HepG2 (cell line): Measurements from ENCODE around the gene OR5W2.

Experiments
- EZH2 ChIP-seq: conservative IDR thresholded peaks from 2 replicates; pipeline ENCODE4 v1.6.1; 2012; ENCODE audit warnings: mild to moderate bottlenecking, low read depth, low read length, moderate library complexity
- GTF2F1 ChIP-seq: fragments of 150-350 bp; IDR thresholded peaks from 2 replicates; pipeline ENCODE4 v1.6.1; 2014; ENCODE audit warnings: low read length
- POLR2A ChIP-seq, 2 experiments: IDR thresholded peaks; 2 replicates each; pipeline ENCODE4 v1.6.1; 2011; ENCODE audit warnings: low read depth in 2 of 2, low read length in 2 of 2, mild to moderate bottlenecking in 1 of 2, moderate library complexity in 1 of 2; ENCODE audit not compliant: insufficient read depth in 1 of 2
- TAF1 ChIP-seq: sonication (generic); formaldehyde crosslinking; IDR thresholded peaks from 2 replicates; pipeline ENCODE4 v1.4.0; 2020; ENCODE audit warnings: missing genetic modification reagents
- U2AF1 ChIP-seq: fragments of 200-400 bp; formaldehyde crosslinking; optimal IDR thresholded peaks from 2 replicates; pipeline ENCODE3; 2017; ENCODE audit warnings: mild to moderate bottlenecking, low read depth, low read length
- ZBTB7A ChIP-seq: sonication (generic); formaldehyde crosslinking; IDR thresholded peaks from 2 replicates; pipeline ENCODE4 v1.8.0; 2022; ENCODE audit warnings: mild to moderate bottlenecking, missing genetic modification reagents
- ZNF263 ChIP-seq: sonication (generic); formaldehyde crosslinking; IDR thresholded peaks from 2 replicates; pipeline ENCODE4 v1.4.0; 2020; ENCODE audit warnings: missing genetic modification reagents
- ZNF274 ChIP-seq: sonication (generic); formaldehyde crosslinking; IDR thresholded peaks from 2 replicates; pipeline ENCODE4 v1.5.1; 2020; ENCODE audit warnings: mild to moderate bottlenecking, missing genetic modification reagents
- TF ChIP-seq, protein P1 (sequence below): IDR thresholded peaks from 2 replicates; pipeline ENCODE4 v1.6.1; 2012; ENCODE audit warnings: inconsistent platforms
- TF ChIP-seq, protein P2 (sequence below): sonication (generic); formaldehyde crosslinking; IDR thresholded peaks from 2 replicates; pipeline ENCODE4 v1.5.0; 2020; ENCODE audit warnings: mild to moderate bottlenecking, missing genetic modification reagents, moderate library complexity
- TF ChIP-seq, protein P3 (sequence below), 2 experiments: sonication (generic) in 1 of 2; formaldehyde crosslinking in 1 of 2; IDR thresholded peaks; 2 replicates each; pipeline versions ENCODE4 v1.4.0 to v1.6.1; 2018 to 2020; ENCODE audit warnings: missing genetic modification reagents in 2 of 2, borderline replicate concordance in 1 of 2, low read depth in 1 of 2, mild to moderate bottlenecking in 1 of 2, missing biosample characterization in 1 of 2
- TF ChIP-seq, protein P4 (sequence below): sonication (generic); formaldehyde crosslinking; IDR thresholded peaks from 2 replicates; pipeline ENCODE4 v1.9.0; 2022; ENCODE audit warnings: low read depth, missing genetic modification reagents
- TF ChIP-seq, protein P5 (sequence below): sonication (generic); formaldehyde crosslinking; IDR thresholded peaks from 2 replicates; pipeline ENCODE4 v1.4.0; 2020; ENCODE audit warnings: missing genetic modification reagents, borderline replicate concordance
- TF ChIP-seq, protein P6 (sequence below): sonication (generic); formaldehyde crosslinking; IDR thresholded peaks from 2 replicates; pipeline ENCODE4 v1.4.0; 2020; ENCODE audit warnings: missing genetic modification reagents

DNA sequence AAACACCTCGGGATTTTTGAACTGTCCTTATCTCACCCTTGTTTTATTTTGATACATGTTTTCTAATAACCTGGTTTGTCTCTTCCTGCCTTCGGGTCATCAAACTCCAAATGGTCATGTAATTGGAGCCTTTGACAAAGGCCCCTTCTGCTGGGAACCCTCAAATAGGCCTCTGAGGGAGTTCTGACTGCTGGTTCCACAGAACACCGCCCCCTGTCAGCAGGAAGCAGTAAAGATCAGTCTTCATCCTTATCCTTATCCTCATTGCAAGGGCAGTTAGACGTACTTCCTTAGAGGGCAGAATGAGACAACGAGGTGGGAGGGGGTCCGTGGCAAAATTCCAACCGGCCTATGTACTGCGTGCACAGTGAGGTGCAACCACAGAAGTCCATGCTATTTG, 19.2 kb downstream of the OR5W2 start:
- TF ChIP-seq, protein P1, sequence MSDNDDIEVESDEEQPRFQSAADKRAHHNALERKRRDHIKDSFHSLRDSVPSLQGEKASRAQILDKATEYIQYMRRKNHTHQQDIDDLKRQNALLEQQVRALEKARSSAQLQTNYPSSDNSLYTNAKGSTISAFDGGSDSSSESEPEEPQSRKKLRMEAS, result no peak
- TF ChIP-seq, protein P2, sequence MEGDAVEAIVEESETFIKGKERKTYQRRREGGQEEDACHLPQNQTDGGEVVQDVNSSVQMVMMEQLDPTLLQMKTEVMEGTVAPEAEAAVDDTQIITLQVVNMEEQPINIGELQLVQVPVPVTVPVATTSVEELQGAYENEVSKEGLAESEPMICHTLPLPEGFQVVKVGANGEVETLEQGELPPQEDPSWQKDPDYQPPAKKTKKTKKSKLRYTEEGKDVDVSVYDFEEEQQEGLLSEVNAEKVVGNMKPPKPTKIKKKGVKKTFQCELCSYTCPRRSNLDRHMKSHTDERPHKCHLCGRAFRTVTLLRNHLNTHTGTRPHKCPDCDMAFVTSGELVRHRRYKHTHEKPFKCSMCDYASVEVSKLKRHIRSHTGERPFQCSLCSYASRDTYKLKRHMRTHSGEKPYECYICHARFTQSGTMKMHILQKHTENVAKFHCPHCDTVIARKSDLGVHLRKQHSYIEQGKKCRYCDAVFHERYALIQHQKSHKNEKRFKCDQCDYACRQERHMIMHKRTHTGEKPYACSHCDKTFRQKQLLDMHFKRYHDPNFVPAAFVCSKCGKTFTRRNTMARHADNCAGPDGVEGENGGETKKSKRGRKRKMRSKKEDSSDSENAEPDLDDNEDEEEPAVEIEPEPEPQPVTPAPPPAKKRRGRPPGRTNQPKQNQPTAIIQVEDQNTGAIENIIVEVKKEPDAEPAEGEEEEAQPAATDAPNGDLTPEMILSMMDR, result no peak
- TF ChIP-seq ZBTB7A (CRISPR knock-in tag), result no peak
- TF ChIP-seq, protein P3, sequence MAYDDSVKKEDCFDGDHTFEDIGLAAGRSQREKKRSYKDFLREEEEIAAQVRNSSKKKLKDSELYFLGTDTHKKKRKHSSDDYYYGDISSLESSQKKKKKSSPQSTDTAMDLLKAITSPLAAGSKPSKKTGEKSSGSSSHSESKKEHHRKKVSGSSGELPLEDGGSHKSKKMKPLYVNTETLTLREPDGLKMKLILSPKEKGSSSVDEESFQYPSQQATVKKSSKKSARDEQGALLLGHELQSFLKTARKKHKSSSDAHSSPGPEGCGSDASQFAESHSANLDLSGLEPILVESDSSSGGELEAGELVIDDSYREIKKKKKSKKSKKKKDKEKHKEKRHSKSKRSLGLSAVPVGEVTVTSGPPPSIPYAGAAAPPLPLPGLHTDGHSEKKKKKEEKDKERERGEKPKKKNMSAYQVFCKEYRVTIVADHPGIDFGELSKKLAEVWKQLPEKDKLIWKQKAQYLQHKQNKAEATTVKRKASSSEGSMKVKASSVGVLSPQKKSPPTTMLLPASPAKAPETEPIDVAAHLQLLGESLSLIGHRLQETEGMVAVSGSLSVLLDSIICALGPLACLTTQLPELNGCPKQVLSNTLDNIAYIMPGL (CRISPR knock-in tag; IDR thresholded peaks at IDR 0.05; ENCODE audit: borderline replicate concordance in 1 of 2, low read depth in 1 of 2), result no peak
- no peak for TF ChIP-seq POLR2A (IDR thresholded peaks at IDR 0.05; ENCODE audit: insufficient read depth in 1 of 2, low read depth in 2 of 2, low read length in 2 of 2)
- TF ChIP-seq, protein P4, sequence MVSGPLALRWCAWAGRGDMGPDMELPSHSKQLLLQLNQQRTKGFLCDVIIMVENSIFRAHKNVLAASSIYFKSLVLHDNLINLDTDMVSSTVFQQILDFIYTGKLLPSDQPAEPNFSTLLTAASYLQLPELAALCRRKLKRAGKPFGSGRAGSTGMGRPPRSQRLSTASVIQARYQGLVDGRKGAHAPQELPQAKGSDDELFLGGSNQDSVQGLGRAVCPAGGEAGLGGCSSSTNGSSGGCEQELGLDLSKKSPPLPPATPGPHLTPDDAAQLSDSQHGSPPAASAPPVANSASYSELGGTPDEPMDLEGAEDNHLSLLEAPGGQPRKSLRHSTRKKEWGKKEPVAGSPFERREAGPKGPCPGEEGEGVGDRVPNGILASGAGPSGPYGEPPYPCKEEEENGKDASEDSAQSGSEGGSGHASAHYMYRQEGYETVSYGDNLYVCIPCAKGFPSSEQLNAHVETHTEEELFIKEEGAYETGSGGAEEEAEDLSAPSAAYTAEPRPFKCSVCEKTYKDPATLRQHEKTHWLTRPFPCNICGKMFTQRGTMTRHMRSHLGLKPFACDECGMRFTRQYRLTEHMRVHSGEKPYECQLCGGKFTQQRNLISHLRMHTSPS (CRISPR knock-in tag), result no peak
- TF ChIP-seq, protein P5, sequence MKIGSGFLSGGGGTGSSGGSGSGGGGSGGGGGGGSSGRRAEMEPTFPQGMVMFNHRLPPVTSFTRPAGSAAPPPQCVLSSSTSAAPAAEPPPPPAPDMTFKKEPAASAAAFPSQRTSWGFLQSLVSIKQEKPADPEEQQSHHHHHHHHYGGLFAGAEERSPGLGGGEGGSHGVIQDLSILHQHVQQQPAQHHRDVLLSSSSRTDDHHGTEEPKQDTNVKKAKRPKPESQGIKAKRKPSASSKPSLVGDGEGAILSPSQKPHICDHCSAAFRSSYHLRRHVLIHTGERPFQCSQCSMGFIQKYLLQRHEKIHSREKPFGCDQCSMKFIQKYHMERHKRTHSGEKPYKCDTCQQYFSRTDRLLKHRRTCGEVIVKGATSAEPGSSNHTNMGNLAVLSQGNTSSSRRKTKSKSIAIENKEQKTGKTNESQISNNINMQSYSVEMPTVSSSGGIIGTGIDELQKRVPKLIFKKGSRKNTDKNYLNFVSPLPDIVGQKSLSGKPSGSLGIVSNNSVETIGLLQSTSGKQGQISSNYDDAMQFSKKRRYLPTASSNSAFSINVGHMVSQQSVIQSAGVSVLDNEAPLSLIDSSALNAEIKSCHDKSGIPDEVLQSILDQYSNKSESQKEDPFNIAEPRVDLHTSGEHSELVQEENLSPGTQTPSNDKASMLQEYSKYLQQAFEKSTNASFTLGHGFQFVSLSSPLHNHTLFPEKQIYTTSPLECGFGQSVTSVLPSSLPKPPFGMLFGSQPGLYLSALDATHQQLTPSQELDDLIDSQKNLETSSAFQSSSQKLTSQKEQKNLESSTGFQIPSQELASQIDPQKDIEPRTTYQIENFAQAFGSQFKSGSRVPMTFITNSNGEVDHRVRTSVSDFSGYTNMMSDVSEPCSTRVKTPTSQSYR (CRISPR knock-in tag), result no peak
- no peak for TF ChIP-seq U2AF1
- TF ChIP-seq, protein P6, sequence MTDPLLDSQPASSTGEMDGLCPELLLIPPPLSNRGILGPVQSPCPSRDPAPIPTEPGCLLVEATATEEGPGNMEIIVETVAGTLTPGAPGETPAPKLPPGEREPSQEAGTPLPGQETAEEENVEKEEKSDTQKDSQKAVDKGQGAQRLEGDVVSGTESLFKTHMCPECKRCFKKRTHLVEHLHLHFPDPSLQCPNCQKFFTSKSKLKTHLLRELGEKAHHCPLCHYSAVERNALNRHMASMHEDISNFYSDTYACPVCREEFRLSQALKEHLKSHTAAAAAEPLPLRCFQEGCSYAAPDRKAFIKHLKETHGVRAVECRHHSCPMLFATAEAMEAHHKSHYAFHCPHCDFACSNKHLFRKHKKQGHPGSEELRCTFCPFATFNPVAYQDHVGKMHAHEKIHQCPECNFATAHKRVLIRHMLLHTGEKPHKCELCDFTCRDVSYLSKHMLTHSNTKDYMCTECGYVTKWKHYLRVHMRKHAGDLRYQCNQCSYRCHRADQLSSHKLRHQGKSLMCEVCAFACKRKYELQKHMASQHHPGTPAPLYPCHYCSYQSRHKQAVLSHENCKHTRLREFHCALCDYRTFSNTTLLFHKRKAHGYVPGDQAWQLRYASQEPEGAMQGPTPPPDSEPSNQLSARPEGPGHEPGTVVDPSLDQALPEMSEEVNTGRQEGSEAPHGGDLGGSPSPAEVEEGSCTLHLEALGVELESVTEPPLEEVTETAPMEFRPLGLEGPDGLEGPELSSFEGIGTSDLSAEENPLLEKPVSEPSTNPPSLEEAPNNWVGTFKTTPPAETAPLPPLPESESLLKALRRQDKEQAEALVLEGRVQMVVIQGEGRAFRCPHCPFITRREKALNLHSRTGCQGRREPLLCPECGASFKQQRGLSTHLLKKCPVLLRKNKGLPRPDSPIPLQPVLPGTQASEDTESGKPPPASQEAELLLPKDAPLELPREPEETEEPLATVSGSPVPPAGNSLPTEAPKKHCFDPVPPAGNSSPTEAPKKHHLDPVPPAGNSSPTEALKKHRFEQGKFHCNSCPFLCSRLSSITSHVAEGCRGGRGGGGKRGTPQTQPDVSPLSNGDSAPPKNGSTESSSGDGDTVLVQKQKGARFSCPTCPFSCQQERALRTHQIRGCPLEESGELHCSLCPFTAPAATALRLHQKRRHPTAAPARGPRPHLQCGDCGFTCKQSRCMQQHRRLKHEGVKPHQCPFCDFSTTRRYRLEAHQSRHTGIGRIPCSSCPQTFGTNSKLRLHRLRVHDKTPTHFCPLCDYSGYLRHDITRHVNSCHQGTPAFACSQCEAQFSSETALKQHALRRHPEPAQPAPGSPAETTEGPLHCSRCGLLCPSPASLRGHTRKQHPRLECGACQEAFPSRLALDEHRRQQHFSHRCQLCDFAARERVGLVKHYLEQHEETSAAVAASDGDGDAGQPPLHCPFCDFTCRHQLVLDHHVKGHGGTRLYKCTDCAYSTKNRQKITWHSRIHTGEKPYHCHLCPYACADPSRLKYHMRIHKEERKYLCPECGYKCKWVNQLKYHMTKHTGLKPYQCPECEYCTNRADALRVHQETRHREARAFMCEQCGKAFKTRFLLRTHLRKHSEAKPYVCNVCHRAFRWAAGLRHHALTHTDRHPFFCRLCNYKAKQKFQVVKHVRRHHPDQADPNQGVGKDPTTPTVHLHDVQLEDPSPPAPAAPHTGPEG (CRISPR knock-in tag), result no peak
- TF ChIP-seq TAF1 (CRISPR knock-in tag), result no peak
- no peak for TF ChIP-seq ZNF263
- no peak for TF ChIP-seq GTF2F1
- TF ChIP-seq ZNF274 (CRISPR knock-in tag), result no peak
- TF ChIP-seq EZH2, result no peak
